Calu3 (cell line): Measurements from ENCODE around the gene GH1. TPM values are rescaled to one million over a fixed set of nuclear protein-coding genes. Genes with fewer than 3 reads are reported as not detected.

ENCODE experiments used
- BruUV-seq: library from RNA; stranded (reverse); fragments of 400-500 nt; replicated peaks from 2 replicates; lab custom pipeline; 2021; lab: Mats Ljungman, UMichigan
- CTCF ChIA-PET: fragments of 300-600 bp; sonication (Branson Sonifier 250); formaldehyde crosslinking; loops from one replicate; lab custom pipeline; 2022; ENCODE audit warnings: antibody characterized with exemption; lab: Charles Lee
- DNase-seq: peaks from one replicate; pipeline ENCODE4 v3.0.0; 2022
- H3K27ac Mint-ChIP-seq: one replicate; pipeline ENCODE4 v1.8.0; 2022; ENCODE audit warnings: mixed read lengths; ENCODE audit not compliant: unreplicated experiment
- H3K27me3 Mint-ChIP-seq: one replicate; pipeline ENCODE4 v1.8.0; 2022; ENCODE audit warnings: mixed read lengths; ENCODE audit not compliant: unreplicated experiment
- H3K36me3 Mint-ChIP-seq: one replicate; pipeline ENCODE4 v1.8.0; 2022; ENCODE audit warnings: mild to moderate bottlenecking, moderate library complexity, mixed read lengths; ENCODE audit not compliant: insufficient read depth, unreplicated experiment
- H3K4me1 Mint-ChIP-seq: one replicate; pipeline ENCODE4 v1.8.0; 2022; ENCODE audit warnings: mild to moderate bottlenecking, low read depth, mixed read lengths; ENCODE audit not compliant: unreplicated experiment
- H3K4me3 Mint-ChIP-seq: one replicate; pipeline ENCODE4 v1.8.0; 2022; ENCODE audit warnings: mild to moderate bottlenecking, low read depth, moderate library complexity, mixed read lengths; ENCODE audit not compliant: unreplicated experiment
- H3K9me3 Mint-ChIP-seq: one replicate; pipeline ENCODE4 v1.8.0; 2022; ENCODE audit warnings: low read depth, mixed read lengths; ENCODE audit not compliant: unreplicated experiment
- intact Hi-C: fragments of 100-400 bp; cut with micrococcal nuclease; formaldehyde crosslinking; loops from one replicate; pipeline ENCODE4 v1.10.0; 2022; ENCODE audit not compliant: unreplicated experiment
- total RNA-seq: library from RNA; stranded (reverse); gene quantifications from 2 replicates; pipeline ENCODE4 v1.2.3, GENCODE V29; 2022
- TF ChIP-seq, protein P1 (sequence below): fragments of 200-600 bp; IDR thresholded peaks from one replicate; pipeline ENCODE4 v1.8.0; 2022; ENCODE audit warnings: antibody characterized with exemption; ENCODE audit not compliant: unreplicated experiment

GH1 gene
- total RNA-seq, 1 experiment from 2014 or later, result not detected

DNA sequence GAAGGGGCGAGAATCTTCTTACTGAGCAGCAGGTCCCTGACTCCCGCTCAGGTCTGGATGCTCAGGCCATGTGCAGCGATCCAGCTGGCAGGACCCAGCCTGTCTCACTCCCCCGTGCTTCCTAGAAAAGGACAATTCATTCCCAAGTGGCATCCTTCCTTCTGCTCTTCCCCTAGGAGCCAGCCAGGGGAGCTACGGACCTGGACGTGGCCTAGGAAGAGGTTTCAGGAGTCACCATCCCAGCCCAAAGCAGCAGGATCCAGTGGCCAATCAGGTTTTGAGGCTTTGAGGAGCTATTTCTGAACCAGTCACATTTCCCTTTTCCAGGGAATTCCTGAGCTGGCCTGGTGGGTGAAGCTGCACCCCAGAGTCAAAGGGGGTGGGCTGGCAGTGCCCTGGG, 21.2 kb upstream of the GH1 start:
- Mint-ChIP-seq H3K9me3 (no peaks in the 10 kb centered on the region), H3K36me3 (no peaks in the 10 kb centered on the region), H3K4me3 (no peak overlapping the region), H3K4me1 (no peaks in the 10 kb centered on the region), H3K27ac (no peak overlapping the region), H3K27me3 (peaks cover 41% of the 10 kb centered on the region)
- intact Hi-C loops, result no loop called here
- no TSS peak for BruUV-seq
- TF ChIP-seq, protein P1, sequence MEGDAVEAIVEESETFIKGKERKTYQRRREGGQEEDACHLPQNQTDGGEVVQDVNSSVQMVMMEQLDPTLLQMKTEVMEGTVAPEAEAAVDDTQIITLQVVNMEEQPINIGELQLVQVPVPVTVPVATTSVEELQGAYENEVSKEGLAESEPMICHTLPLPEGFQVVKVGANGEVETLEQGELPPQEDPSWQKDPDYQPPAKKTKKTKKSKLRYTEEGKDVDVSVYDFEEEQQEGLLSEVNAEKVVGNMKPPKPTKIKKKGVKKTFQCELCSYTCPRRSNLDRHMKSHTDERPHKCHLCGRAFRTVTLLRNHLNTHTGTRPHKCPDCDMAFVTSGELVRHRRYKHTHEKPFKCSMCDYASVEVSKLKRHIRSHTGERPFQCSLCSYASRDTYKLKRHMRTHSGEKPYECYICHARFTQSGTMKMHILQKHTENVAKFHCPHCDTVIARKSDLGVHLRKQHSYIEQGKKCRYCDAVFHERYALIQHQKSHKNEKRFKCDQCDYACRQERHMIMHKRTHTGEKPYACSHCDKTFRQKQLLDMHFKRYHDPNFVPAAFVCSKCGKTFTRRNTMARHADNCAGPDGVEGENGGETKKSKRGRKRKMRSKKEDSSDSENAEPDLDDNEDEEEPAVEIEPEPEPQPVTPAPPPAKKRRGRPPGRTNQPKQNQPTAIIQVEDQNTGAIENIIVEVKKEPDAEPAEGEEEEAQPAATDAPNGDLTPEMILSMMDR, result no peak
- DNase-seq, result no peak
- CTCF ChIA-PET, result no interaction called here

DNA sequence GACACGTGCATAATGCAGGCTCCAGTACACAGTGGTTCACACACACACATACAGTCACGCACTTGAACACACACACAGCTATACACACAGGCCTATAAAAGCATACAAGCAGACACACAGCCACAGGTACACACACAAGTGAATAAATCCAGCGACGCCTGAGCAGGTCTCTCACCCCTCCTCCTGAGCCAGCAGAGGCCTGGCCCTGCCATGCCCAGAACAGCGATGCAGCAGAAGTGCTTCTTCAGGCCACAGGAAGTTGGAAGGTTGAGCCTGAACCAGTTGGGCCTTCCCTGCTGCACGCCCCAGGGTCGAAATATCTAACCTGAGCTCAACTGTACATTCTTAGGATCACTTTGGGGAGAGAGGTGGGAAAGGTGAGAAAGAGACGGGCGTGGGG, 20.8 kb upstream of the GH1 start:
- Mint-ChIP-seq H3K27ac (no peak overlapping the region), H3K4me1 (no peaks in the 10 kb centered on the region), H3K4me3 (no peak overlapping the region), H3K36me3 (no peaks in the 10 kb centered on the region), H3K9me3 (no peaks in the 10 kb centered on the region), H3K27me3 (peaks cover 41% of the 10 kb centered on the region)
- no TSS peak for BruUV-seq
- intact Hi-C loops, result no loop called here
- CTCF ChIA-PET, result no interaction called here
- no peak for DNase-seq
- TF ChIP-seq, protein P1, result no peak

DNA sequence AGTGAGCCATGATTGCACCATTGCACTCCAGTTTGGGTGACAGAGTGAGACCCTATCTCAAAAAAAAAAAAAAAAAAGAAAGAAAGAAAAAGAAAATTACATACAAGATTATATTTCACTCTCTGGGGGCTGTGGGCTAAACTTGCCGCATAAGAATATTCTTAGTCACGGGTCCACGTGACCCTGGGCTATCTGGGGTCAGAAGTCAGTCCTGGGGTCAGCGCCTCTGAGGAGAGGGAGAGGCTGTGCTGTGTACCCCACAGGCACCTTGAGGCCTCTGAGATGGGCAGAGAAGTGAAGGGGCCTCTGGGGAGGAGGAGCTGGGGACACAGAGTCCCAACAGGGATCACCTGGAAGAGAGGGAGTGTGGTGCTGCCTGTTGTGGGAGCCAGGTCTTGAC, 19.3 kb upstream of the GH1 start:
- TF ChIP-seq, protein P1, result no peak
- CTCF ChIA-PET, result no interaction called here

DNA sequence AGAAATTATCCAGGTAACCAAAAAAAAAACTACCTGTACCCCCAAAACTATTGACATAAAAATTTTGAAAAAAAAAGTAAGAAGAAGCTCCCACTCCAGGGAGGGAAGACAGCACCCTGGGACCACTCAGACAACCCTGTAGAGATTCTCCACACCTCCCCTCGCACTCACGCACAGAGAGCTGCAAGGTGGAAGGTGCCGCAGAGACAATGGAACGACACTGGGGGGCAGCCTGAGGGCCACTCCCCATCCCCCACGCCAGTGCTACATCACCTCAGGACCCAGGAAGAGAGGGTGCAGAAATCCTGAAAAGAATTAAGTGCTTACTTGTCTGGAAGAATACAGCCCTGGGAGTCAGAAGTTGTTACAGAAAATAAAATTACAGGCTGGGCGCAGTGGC, 18.7 kb upstream of the GH1 start:
- Mint-ChIP-seq H3K36me3 (no peaks in the 10 kb centered on the region), H3K4me3 (no peak overlapping the region), H3K9me3 (no peaks in the 10 kb centered on the region), H3K27me3 (peaks cover 48% of the 10 kb centered on the region), H3K4me1 (no peaks in the 10 kb centered on the region), H3K27ac (no peak overlapping the region)
- no peak for DNase-seq
- intact Hi-C loops, result no loop called here
- BruUV-seq, result no TSS peak
- TF ChIP-seq, protein P1, result no peak
- CTCF ChIA-PET, result interaction anchor here (0.6 to 1.0 kb wide), 3 partner anchors 8 to 26 kb away, joined by 3 to 6 read pairs (median 5); partner anchors contain the start of gene GH1

More for the DNA sequence above, 19.3 kb upstream of the GH1 start:
- H3K27ac Mint-ChIP-seq, result no peak overlapping the region
- BruUV-seq, result no TSS peak
- H3K36me3 Mint-ChIP-seq, result no peaks in the 10 kb centered on the region
- H3K4me3 Mint-ChIP-seq, result no peak overlapping the region
- no peak for DNase-seq
- intact Hi-C loops, result no loop called here
- H3K4me1 Mint-ChIP-seq, result no peaks in the 10 kb centered on the region
- H3K27me3 Mint-ChIP-seq, result peaks cover 48% of the 10 kb centered on the region
- H3K9me3 Mint-ChIP-seq, result no peaks in the 10 kb centered on the region
